RWPE2 (cell line): ENCODE measurements around the gene NMRAL1.

Experiments
- ATAC-seq: fragments of 200-7000 bp; cut with Tn5 transposase; 3 replicates; pipeline ENCODE4 v1.9.1; 2021; ENCODE audit warnings: low read depth
- DNase-seq: peaks from one replicate; pipeline ENCODE4 v3.0.0-alpha.2; 2020; ENCODE audit warnings: low spot score
- H3K27ac ChIP-seq: fragments of 450-650 bp; 2 replicates; pipeline ENCODE4 v1.5.1; 2017; ENCODE audit warnings: mild to moderate bottlenecking; ENCODE audit not compliant: poor library complexity, severe bottlenecking
- H3K27me3 ChIP-seq: fragments of 250-450 bp; sonication (Bioruptor Pico); 2 replicates; pipeline ENCODE4 v1.5.1; 2021; ENCODE audit warnings: mild to moderate bottlenecking, moderate library complexity; ENCODE audit not compliant: insufficient read depth, poor library complexity, severe bottlenecking
- H3K36me3 ChIP-seq: fragments of 250-450 bp; sonication (Bioruptor Pico); 2 replicates; pipeline ENCODE4 v1.5.1; 2020; ENCODE audit warnings: low read depth, mild to moderate bottlenecking, moderate library complexity
- H3K4me1 ChIP-seq: fragments of 250-450 bp; sonication (Bioruptor Pico); 2 replicates; pipeline ENCODE4 v1.5.1; 2021; ENCODE audit warnings: mild to moderate bottlenecking, moderate library complexity; ENCODE audit not compliant: insufficient read depth, poor library complexity, severe bottlenecking
- H3K4me3 ChIP-seq: fragments of 250-450 bp; sonication (Bioruptor Pico); 2 replicates; pipeline ENCODE4 v1.5.1; 2021; ENCODE audit warnings: mild to moderate bottlenecking, moderate library complexity; ENCODE audit not compliant: severe bottlenecking
- H3K9me3 ChIP-seq: fragments of 250-450 bp; sonication (Bioruptor Pico); 2 replicates; pipeline ENCODE4 v1.5.1; 2021; ENCODE audit warnings: mild to moderate bottlenecking, moderate library complexity; ENCODE audit not compliant: severe bottlenecking
- TF ChIP-seq, protein P1 (sequence below): fragments of 450-650 bp; IDR thresholded peaks from one replicate; pipeline ENCODE4 v1.5.1; 2017; ENCODE audit warnings: mild to moderate bottlenecking, moderate library complexity; ENCODE audit not compliant: poor library complexity, severe bottlenecking

The NMRAL1 gene

DNA sequence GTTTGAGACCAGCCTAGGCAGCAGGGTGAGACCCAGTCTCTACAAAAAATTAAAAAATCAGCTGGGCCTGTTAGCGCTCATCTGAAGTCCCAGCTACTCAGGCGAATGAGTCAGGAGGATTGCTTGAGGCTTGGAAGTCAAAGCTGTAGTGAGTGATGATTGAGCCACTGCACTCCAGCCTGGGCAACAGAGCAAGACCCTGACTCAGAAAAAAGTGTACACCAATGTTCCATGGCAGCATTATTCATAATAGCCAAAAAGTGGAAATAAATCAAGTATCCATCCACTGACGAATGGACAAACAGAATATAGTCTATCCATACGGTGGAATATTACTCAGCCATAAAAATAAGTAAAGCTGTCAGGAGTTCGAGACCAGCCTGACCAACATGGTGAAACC is 2.6 kb downstream of the NMRAL1 start:
- DNase-seq: no peak

DNA sequence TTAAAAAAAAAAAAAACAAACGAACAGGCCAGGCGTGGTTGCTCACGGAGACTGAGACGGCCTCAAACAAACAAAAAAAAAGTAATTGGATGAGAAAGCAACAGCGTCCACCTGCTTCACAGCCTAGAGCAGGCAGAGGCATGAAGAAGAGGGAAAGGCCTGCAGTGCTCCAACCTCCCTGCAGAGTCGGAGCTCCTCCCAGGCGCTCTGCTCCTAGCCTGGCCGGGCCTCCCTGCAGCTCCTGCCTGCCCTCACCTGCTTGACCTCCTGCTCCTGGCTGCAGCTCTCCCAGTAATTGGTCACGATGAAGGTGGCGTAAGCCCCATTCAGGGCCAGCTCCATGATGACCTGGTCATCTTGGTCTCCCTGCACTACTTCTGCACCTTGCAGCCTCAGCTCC is 5.5 kb downstream of the NMRAL1 start:
- Histone ChIP-seq H3K27me3 (no peaks in the 10 kb centered on the region), H3K4me3 (no peak overlapping the region), H3K4me1 (peaks cover 9% of the 10 kb centered on the region), H3K9me3 (no peaks in the 10 kb centered on the region), H3K36me3 (peaks cover 64% of the 10 kb centered on the region), H3K27ac (no peak overlapping the region)
- no peak for ATAC-seq
- TF ChIP-seq, protein P1, sequence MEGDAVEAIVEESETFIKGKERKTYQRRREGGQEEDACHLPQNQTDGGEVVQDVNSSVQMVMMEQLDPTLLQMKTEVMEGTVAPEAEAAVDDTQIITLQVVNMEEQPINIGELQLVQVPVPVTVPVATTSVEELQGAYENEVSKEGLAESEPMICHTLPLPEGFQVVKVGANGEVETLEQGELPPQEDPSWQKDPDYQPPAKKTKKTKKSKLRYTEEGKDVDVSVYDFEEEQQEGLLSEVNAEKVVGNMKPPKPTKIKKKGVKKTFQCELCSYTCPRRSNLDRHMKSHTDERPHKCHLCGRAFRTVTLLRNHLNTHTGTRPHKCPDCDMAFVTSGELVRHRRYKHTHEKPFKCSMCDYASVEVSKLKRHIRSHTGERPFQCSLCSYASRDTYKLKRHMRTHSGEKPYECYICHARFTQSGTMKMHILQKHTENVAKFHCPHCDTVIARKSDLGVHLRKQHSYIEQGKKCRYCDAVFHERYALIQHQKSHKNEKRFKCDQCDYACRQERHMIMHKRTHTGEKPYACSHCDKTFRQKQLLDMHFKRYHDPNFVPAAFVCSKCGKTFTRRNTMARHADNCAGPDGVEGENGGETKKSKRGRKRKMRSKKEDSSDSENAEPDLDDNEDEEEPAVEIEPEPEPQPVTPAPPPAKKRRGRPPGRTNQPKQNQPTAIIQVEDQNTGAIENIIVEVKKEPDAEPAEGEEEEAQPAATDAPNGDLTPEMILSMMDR: no peak
- DNase-seq: no peak

More for the DNA sequence above, 2.6 kb downstream of the NMRAL1 start:
- H3K4me1 ChIP-seq: peaks cover 12% of the 10 kb centered on the region
- peaks cover 43% of the 10 kb centered on the region for H3K36me3 ChIP-seq
- no peak overlapping the region for H3K27ac ChIP-seq
- TF ChIP-seq, protein P1: no peak
- ATAC-seq: no peak
- H3K4me3 ChIP-seq: no peak overlapping the region
- no peaks in the 10 kb centered on the region for H3K9me3 ChIP-seq
- H3K27me3 ChIP-seq: no peaks in the 10 kb centered on the region

DNA sequence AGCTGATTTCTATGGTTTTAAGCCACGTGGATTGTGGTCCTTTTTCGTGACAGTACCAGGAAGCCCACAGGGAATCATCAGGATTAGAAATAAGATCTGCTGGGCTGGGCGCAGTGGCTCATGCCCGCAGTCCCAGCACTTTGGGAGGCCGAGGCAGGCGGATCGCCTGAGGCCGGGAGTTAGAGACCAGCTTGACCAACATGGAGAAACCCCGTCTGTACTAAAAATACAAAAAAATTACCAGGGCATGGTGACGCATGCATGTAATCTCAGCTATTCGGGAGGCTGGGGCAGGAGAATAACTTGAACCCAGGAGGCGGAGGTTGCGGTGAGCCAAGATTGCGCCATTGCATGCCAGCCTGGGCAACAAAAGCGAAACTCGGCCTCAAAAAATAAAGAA is 6.5 kb downstream of the NMRAL1 start:
- DNase-seq (no peak), ATAC-seq (no peak)
- Histone ChIP-seq H3K36me3 (peaks cover 69% of the 10 kb centered on the region), H3K27ac (no peak overlapping the region), H3K4me1 (peaks cover 19% of the 10 kb centered on the region), H3K27me3 (no peaks in the 10 kb centered on the region), H3K9me3 (no peaks in the 10 kb centered on the region), H3K4me3 (no peak overlapping the region)
- TF ChIP-seq, protein P1: no peak

GRCh38 chr16:4465977-4466779 is 8.2 kb downstream of the NMRAL1 start:
- Histone ChIP-seq H3K4me3 (no peak overlapping the region), H3K27me3 (no peaks in the 10 kb centered on the region), H3K9me3 (no peaks in the 10 kb centered on the region), H3K27ac (peak overlapping the region; percentile 92), H3K4me1 (peaks cover 20% of the 10 kb centered on the region), H3K36me3 (peaks cover 62% of the 10 kb centered on the region)
- DNase-seq (no peak), ATAC-seq (no peak)
- TF ChIP-seq, protein P1: no peak

GRCh38 chr16:4463522-4464163 is 10.8 kb downstream of the NMRAL1 start:
- peak; percentile 75 for DNase-seq
- TF ChIP-seq, protein P1: no peak
- no peaks in the 10 kb centered on the region for H3K9me3 ChIP-seq
- H3K4me1 ChIP-seq: peaks cover 20% of the 10 kb centered on the region
- ATAC-seq: peak; percentile 25; the same call in 2 of the 3 replicates
- H3K4me3 ChIP-seq: no peak overlapping the region
- peak overlapping the region; percentile 92 for H3K27ac ChIP-seq
- peaks cover 46% of the 10 kb centered on the region for H3K36me3 ChIP-seq
- H3K27me3 ChIP-seq: no peaks in the 10 kb centered on the region
